ENCODE data around the gene KMT2B.
A peak's percentile ranks its signal among the peaks of the same experiment; 100 is the strongest.
"Not testable (repeated sequence)": the region's sequence is repeated elsewhere in the genome, so short reads cannot be mapped to it uniquely, and the experiment has no call there.

Gene KMT2B

GRCh38 chr19:35767288-35768081, 49.7 kb downstream of the KMT2B start:
- DNase-seq (ENCODE audit: low read depth in 2 of 2), result no peak
- H3K4me3 ChIP-seq (replicated peaks in 1 of 2; ENCODE audit: low read depth in 2 of 2, low read length in 2 of 2), result no peak overlapping the region
- TF ChIP-seq, protein P1, sequence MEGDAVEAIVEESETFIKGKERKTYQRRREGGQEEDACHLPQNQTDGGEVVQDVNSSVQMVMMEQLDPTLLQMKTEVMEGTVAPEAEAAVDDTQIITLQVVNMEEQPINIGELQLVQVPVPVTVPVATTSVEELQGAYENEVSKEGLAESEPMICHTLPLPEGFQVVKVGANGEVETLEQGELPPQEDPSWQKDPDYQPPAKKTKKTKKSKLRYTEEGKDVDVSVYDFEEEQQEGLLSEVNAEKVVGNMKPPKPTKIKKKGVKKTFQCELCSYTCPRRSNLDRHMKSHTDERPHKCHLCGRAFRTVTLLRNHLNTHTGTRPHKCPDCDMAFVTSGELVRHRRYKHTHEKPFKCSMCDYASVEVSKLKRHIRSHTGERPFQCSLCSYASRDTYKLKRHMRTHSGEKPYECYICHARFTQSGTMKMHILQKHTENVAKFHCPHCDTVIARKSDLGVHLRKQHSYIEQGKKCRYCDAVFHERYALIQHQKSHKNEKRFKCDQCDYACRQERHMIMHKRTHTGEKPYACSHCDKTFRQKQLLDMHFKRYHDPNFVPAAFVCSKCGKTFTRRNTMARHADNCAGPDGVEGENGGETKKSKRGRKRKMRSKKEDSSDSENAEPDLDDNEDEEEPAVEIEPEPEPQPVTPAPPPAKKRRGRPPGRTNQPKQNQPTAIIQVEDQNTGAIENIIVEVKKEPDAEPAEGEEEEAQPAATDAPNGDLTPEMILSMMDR (IDR thresholded peaks at IDR 0.05; ENCODE audit: low read depth, low read length), result no peak

DNA sequence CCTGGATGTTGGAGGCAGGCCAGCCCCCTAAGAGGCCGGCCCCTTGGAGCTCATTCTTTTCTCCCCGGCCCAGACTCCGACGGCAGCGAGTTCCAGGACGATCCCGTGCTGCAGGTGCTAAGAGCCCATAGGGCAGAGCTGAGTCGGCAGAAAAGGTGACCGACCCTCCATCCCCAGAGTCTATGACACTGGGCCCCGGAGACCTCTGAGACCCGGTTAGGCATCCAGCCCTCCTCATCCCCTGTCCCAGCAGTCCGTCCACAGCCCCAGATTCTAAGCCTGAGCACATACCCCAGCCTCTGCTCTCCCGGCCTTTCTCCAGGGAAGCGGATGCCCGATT, 50.2 kb downstream of the KMT2B start:
- no peak overlapping the region for H3K4me3 ChIP-seq (replicated peaks in 1 of 2; ENCODE audit: low read depth in 2 of 2, low read length in 2 of 2)
- TF ChIP-seq, protein P1 (IDR thresholded peaks at IDR 0.05; ENCODE audit: low read depth, low read length), result no peak
- DNase-seq (ENCODE audit: low read depth in 2 of 2), result no peak

DNA sequence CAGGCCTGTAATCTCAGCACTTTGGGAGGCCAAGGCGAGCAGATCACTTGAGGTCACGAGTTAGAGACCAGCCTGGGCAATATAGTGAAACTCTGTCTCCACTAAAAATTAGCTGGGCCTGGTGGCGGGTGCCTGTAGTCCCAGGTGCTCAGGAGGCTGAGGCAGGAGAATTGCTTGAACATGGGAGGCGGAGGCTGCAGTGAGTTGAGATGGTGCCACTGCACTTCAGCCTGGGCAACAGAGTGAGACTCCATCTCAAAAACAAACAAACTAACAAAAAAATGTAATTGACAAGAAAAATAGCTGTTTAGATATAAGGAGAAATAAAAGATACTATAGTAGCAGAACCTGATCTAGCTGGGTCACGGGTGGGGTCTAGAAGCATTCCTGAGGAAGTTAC, 54.6 kb downstream of the KMT2B start:
- DNase-seq (ENCODE audit: low read depth in 2 of 2); H3K4me3 ChIP-seq (replicated peaks in 1 of 2; ENCODE audit: low read depth in 2 of 2, low read length in 2 of 2): not testable (repeated sequence)

DNA sequence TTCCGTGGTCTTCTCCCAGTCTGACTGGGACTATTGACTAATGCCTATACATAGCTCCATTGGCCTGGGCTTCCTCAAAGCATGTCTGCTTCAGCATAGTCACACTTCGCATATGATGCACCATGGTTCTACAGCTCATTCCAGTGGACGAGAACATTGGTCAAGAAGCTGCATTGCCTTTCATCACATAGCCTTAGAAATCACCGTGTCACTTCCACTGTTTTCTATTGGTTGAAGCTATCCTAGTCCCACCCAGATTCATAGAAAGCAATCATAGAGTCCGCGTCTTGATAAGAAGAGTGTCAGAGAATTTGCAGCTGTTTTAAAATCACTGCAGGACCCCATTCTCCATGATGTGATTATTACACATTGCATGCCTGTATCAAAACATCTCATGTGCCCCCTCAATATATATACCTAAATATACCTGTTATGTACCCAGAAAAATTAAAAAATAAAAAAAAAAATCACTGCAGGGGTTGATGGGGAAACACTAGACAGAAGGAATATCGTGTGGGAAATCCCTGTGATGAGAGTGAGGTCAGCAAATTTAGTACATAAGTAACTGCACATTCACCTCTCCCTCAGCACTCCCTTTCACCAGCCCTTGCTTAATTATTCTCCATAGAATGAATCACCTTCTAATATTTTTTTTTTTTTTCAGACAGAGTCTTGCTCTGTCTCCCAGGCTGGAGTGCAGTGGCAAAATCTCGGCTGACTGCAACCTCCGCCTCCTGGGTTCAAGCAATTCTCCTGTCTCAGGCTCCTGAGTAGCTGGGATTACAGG, 55.4 kb downstream of the KMT2B start:
- TF ChIP-seq, protein P1 (IDR thresholded peaks at IDR 0.05; ENCODE audit: low read depth, low read length), result no peak
- H3K4me3 ChIP-seq (replicated peaks in 1 of 2; ENCODE audit: low read depth in 2 of 2, low read length in 2 of 2), result no peak overlapping the region
- DNase-seq (ENCODE audit: low read depth in 2 of 2), result peak; percentile 42 to 72

- H3K4me3 ChIP-seq (replicated peaks in 1 of 2; ENCODE audit: low read depth in 2 of 2, low read length in 2 of 2), result peak overlapping the region; percentile 8 to 37
- TF ChIP-seq, protein P1 (IDR thresholded peaks at IDR 0.05; ENCODE audit: low read depth, low read length), result no peak
- DNase-seq (ENCODE audit: low read depth in 2 of 2), result no peak
Measured at GRCh38 chr19:35774274-35775045, 56.7 kb downstream of the KMT2B start.

GRCh38 chr19:35775046-35775297, 57.2 kb downstream of the KMT2B start:
- peak overlapping the region; percentile 8 to 37 for H3K4me3 ChIP-seq (replicated peaks in 1 of 2; ENCODE audit: low read depth in 2 of 2, low read length in 2 of 2)
- TF ChIP-seq, protein P1 (IDR thresholded peaks at IDR 0.05; ENCODE audit: low read depth, low read length), result no peak
- DNase-seq (ENCODE audit: low read depth in 2 of 2), result no peak
